Neural progenitor cell (in vitro differentiated cells): Measurements from ENCODE around the gene CBL.

Source experiments
- CTCF ChIP-seq: fragments of 200-600 bp; sonication (generic); IDR thresholded peaks from 2 replicates; pipeline ENCODE4 v1.5.1; 2017; ENCODE audit warnings: antibody characterized with exemption, mild to moderate bottlenecking
- EZH2phosphoT487 ChIP-seq: fragments of 200-600 bp; sonication (generic); IDR thresholded peaks from 2 replicates; pipeline ENCODE4 v1.6.1; 2017; ENCODE audit warnings: antibody characterized with exemption

- TF ChIP-seq CTCF = no peak
- no peak for TF ChIP-seq EZH2phosphoT487
Observed at GRCh38 chr11:119330237-119330636, 124.1 kb downstream of the CBL start.
